PC-3 (cell line): ENCODE results near the gene SYT14. TPM values are rescaled to one million over a fixed set of nuclear protein-coding genes. Genes with fewer than 3 reads are reported as not detected.
"Not testable (repeated sequence)": the region's sequence is repeated elsewhere in the genome, so short reads cannot be mapped to it uniquely, and the experiment has no call there.

Experiments
- ATAC-seq: fragments of 200-7000 bp; cut with Tn5 transposase; 2 replicates; pipeline ENCODE4 v1.9.1; 2020; ENCODE audit warnings: mild to moderate bottlenecking, moderate library complexity
- BruUV-seq: library from RNA; stranded (reverse); fragments of 400-500 nt; replicated peaks from 2 replicates; lab custom pipeline; 2021; lab: Mats Ljungman, UMichigan
- CTCF ChIA-PET: fragments of 300-600 bp; sonication (Branson Sonifier 250); formaldehyde crosslinking; loops from one replicate; lab custom pipeline; 2022; ENCODE audit warnings: antibody characterized with exemption; lab: Charles Lee
- POLR2A ChIA-PET: fragments of 300-600 bp; sonication (Branson Sonifier 250); formaldehyde crosslinking; loops from one replicate; lab custom pipeline; 2022; ENCODE audit warnings: antibody characterized with exemption; ENCODE audit not compliant: unreplicated experiment; lab: Charles Lee
- DNase-seq: peaks from one replicate; pipeline ENCODE4 v3.0.0-alpha.2; 2015
- H2AFZ ChIP-seq: fragments of 300-600 bp; sonication (generic); 2 replicates; pipeline ENCODE4 v1.6.0; 2016; ENCODE audit warnings: antibody characterized with exemption, low read length
- H3F3A ChIP-seq: fragments of 300-600 bp; sonication (generic); one replicate; pipeline ENCODE4 v1.6.0; 2017; ENCODE audit warnings: antibody characterized with exemption, low read length, control low read depth, mild to moderate bottlenecking; ENCODE audit not compliant: unreplicated experiment
- H3K27ac ChIP-seq: fragments of 300-600 bp; sonication (generic); 2 replicates; pipeline ENCODE4 v1.5.1; 2016; ENCODE audit warnings: mild to moderate bottlenecking, low read length
- H3K27me3 ChIP-seq: fragments of 300-600 bp; sonication (generic); 2 replicates; pipeline ENCODE4 v1.6.1; 2016; ENCODE audit warnings: low read length, mixed read lengths
- H3K36me3 ChIP-seq: fragments of 300-600 bp; sonication (generic); 2 replicates; pipeline ENCODE4 v1.6.1; 2016; ENCODE audit warnings: low read depth, mixed run types, low read length, mixed read lengths
- H3K4me1 ChIP-seq: fragments of 300-600 bp; sonication (generic); 2 replicates; pipeline ENCODE4 v1.5.1; 2016; ENCODE audit warnings: low read length; ENCODE audit not compliant: insufficient read depth
- H3K4me2 ChIP-seq: fragments of 300-600 bp; sonication (generic); 2 replicates; pipeline ENCODE4 v1.6.0; 2016; ENCODE audit warnings: low read length
- H3K4me3 ChIP-seq: fragments of 300-600 bp; sonication (generic); 2 replicates; pipeline ENCODE4 v1.5.1; 2016; ENCODE audit warnings: mild to moderate bottlenecking, low read length, mixed read lengths
- H3K79me2 ChIP-seq: fragments of 300-600 bp; sonication (generic); 2 replicates; pipeline ENCODE4 v1.6.1; 2017; ENCODE audit warnings: low read length, mixed read lengths
- H3K9ac ChIP-seq: fragments of 300-600 bp; sonication (generic); 2 replicates; pipeline ENCODE4 v1.6.0; 2016; ENCODE audit warnings: mild to moderate bottlenecking, low read length
- H3K9me2 ChIP-seq: fragments of 300-600 bp; sonication (generic); replicated peaks from 2 replicates; pipeline ENCODE4 v1.6.1; 2016; ENCODE audit warnings: mixed run types, low read length, mixed read lengths
- H3K9me3 ChIP-seq: fragments of 300-600 bp; sonication (generic); 2 replicates; pipeline ENCODE4 v1.6.1; 2016; ENCODE audit warnings: low read length, mixed read lengths
- H4K20me1 ChIP-seq: fragments of 300-600 bp; sonication (generic); 2 replicates; pipeline ENCODE4 v1.6.1; 2016; ENCODE audit warnings: low read length, mixed read lengths
- EZH2 ChIP-seq: fragments of 300-600 bp; sonication (generic); IDR thresholded peaks from one replicate; pipeline ENCODE4 v1.6.1; 2017; ENCODE audit warnings: antibody characterized with exemption, mild to moderate bottlenecking, low read length; ENCODE audit not compliant: unreplicated experiment
- EZH2phosphoT487 ChIP-seq: fragments of 300-600 bp; sonication (generic); IDR thresholded peaks from 2 replicates; pipeline ENCODE4 v1.6.1; 2018; ENCODE audit warnings: mild to moderate bottlenecking, antibody characterized with exemption, low read length, borderline replicate concordance
- intact Hi-C: fragments of 100-400 bp; cut with micrococcal nuclease; formaldehyde crosslinking; loops from 2 replicates; pipeline ENCODE4 v1.9.0; 2023
- total RNA-seq: library from RNA; depleted of rRNA; stranded (reverse); fragments of >200 nt; gene quantifications from 2 replicates; pipeline ENCODE4 v1.2.3, GENCODE V29; 2014
- TF ChIP-seq, protein P1 (sequence below): fragments of 300-600 bp; sonication (generic); conservative IDR thresholded peaks from 2 replicates; pipeline ENCODE4 v1.5.1; 2017; ENCODE audit warnings: antibody characterized with exemption, low read depth, mild to moderate bottlenecking, low read length

Gene SYT14
- total RNA-seq, 1 experiment from 2014 or later = 5.2 TPM

DNA sequence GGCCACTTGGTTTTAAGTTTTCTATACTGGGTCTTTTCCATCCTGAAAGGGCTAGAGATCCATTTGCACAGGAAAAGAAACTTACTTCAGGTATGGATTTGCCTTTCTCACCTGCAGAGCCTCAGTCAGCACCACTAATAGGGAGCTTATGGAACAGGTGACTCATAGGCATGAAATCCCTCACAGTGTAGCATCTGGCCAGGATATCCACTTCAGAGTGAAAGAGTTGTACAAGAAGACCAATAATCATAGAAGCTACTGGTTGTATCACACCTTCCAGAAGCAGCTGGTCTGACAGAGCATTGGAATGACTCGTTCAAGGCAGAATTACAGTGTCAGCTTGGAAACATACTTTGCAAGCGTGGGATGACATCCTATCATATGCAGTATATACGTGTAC is 26.3 kb upstream of the SYT14 start:
- H3K4me1 ChIP-seq = no peaks in the 10 kb centered on the region
- no peaks in the 10 kb centered on the region for H3K79me2 ChIP-seq
- H3K36me3 ChIP-seq = no peaks in the 10 kb centered on the region
- no peaks in the 10 kb centered on the region for H3K9me2 ChIP-seq
- H3F3A ChIP-seq = no peaks in the 10 kb centered on the region
- CTCF ChIA-PET = no interaction called here
- no peak overlapping the region for H3K4me3 ChIP-seq
- H2AFZ ChIP-seq = no peak overlapping the region
- no peak for TF ChIP-seq EZH2
- TF ChIP-seq, protein P1, sequence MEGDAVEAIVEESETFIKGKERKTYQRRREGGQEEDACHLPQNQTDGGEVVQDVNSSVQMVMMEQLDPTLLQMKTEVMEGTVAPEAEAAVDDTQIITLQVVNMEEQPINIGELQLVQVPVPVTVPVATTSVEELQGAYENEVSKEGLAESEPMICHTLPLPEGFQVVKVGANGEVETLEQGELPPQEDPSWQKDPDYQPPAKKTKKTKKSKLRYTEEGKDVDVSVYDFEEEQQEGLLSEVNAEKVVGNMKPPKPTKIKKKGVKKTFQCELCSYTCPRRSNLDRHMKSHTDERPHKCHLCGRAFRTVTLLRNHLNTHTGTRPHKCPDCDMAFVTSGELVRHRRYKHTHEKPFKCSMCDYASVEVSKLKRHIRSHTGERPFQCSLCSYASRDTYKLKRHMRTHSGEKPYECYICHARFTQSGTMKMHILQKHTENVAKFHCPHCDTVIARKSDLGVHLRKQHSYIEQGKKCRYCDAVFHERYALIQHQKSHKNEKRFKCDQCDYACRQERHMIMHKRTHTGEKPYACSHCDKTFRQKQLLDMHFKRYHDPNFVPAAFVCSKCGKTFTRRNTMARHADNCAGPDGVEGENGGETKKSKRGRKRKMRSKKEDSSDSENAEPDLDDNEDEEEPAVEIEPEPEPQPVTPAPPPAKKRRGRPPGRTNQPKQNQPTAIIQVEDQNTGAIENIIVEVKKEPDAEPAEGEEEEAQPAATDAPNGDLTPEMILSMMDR = no peak
- no peak for TF ChIP-seq EZH2phosphoT487
- intact Hi-C loops = no loop called here
- POLR2A ChIA-PET = no interaction called here
- DNase-seq = no peak
- H3K27me3 ChIP-seq = no peaks in the 10 kb centered on the region
- no peaks in the 10 kb centered on the region for H4K20me1 ChIP-seq
- ATAC-seq = no peak
- no peak overlapping the region for H3K4me2 ChIP-seq
- H3K27ac ChIP-seq = no peak overlapping the region
- no peaks in the 10 kb centered on the region for H3K9me3 ChIP-seq
- BruUV-seq = no TSS peak
- no peak overlapping the region for H3K9ac ChIP-seq

DNA sequence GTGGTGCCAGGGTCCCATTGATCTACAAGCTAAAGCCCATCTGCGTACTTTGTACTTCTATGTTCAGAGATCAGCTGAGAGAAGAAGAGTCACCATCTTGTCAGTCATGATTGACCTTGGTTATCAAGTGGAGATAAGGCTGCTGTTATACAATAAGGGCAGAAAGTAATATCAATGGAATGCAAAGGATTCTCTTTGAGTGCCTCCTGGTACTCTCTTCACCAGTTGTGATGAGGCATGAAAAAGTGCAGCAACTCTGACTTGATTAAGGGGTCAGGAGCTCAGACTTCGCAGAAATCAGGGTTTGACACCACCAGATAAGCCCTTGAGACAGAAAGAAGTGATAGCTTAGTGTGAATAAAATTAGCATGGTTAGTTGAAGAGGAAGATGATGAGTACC is 25.7 kb upstream of the SYT14 start:
- H3K4me2 ChIP-seq = no peak overlapping the region
- BruUV-seq = no TSS peak
- TF ChIP-seq, protein P1 = no peak
- CTCF ChIA-PET = interaction anchor here (0.6 kb wide), 1 partner anchor 8 kb away, joined by 5 read pairs; no protein-coding TSS in a partner anchor
- intact Hi-C loops = no loop called here
- no peaks in the 10 kb centered on the region for H3K9me3 ChIP-seq
- no peaks in the 10 kb centered on the region for H3F3A ChIP-seq
- H3K27me3 ChIP-seq = no peaks in the 10 kb centered on the region
- no peak overlapping the region for H3K9ac ChIP-seq
- no peak overlapping the region for H2AFZ ChIP-seq
- DNase-seq = no peak
- no peak overlapping the region for H3K27ac ChIP-seq
- H4K20me1 ChIP-seq = no peaks in the 10 kb centered on the region
- no peak overlapping the region for H3K4me3 ChIP-seq
- no peaks in the 10 kb centered on the region for H3K9me2 ChIP-seq
- POLR2A ChIA-PET = interaction anchor here (0.6 kb wide), 1 partner anchor 8 kb away, joined by 7 read pairs; no protein-coding TSS in a partner anchor
- H3K4me1 ChIP-seq = no peaks in the 10 kb centered on the region
- H3K36me3 ChIP-seq = no peaks in the 10 kb centered on the region
- H3K79me2 ChIP-seq = no peaks in the 10 kb centered on the region
- ATAC-seq = no peak

DNA sequence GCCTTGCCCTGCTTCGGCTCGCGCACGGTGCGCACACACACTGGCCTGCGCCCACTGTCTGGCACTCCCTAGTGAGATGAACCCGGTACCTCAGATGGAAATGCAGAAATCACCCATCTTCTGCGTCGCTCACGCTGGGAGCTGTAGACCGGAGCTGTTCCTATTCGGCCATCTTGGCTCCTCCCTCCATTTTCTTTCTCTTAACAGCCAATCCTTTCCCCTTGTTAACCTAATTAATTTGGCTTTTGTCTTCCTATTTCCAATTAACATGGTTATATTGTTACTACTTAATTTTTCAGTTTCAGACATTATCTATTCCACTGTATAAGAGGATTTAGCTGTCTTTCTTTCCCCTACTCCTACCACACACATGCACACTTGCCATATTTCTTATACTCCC is 18.4 kb upstream of the SYT14 start:
- peak overlapping the region; percentile 69; the same call in 1 of the 2 replicates for H2AFZ ChIP-seq
- H3K79me2 ChIP-seq, H3K36me3 ChIP-seq, CTCF ChIA-PET, H4K20me1 ChIP-seq, BruUV-seq, H3K9me3 ChIP-seq, H3K9me2 ChIP-seq, H3F3A ChIP-seq, intact Hi-C loops, H3K27me3 ChIP-seq, DNase-seq, H3K4me1 ChIP-seq: not testable (repeated sequence)
- H3K4me2 ChIP-seq = peak overlapping the region; percentile 66
- peak overlapping the region; percentile 57 for H3K27ac ChIP-seq
- ATAC-seq = peak; percentile 46
- peak overlapping the region; percentile 47; the same call in 1 of the 2 replicates for H3K4me3 ChIP-seq
- H3K9ac ChIP-seq = peak overlapping the region; percentile 39
- POLR2A ChIA-PET = interaction anchor here (0.6 kb wide), 1 partner anchor 345 kb away, joined by 3 read pairs; no protein-coding TSS in a partner anchor
